ENCODE results near the gene DKKL1. TPM values are rescaled to one million over a fixed set of nuclear protein-coding genes. Genes with fewer than 3 reads are reported as not detected.

Gene DKKL1
- polyA plus RNA-seq, 2 of the 4 experiments (the other 2 are of a cell fraction), result 0.37 to 0.53 TPM

DNA sequence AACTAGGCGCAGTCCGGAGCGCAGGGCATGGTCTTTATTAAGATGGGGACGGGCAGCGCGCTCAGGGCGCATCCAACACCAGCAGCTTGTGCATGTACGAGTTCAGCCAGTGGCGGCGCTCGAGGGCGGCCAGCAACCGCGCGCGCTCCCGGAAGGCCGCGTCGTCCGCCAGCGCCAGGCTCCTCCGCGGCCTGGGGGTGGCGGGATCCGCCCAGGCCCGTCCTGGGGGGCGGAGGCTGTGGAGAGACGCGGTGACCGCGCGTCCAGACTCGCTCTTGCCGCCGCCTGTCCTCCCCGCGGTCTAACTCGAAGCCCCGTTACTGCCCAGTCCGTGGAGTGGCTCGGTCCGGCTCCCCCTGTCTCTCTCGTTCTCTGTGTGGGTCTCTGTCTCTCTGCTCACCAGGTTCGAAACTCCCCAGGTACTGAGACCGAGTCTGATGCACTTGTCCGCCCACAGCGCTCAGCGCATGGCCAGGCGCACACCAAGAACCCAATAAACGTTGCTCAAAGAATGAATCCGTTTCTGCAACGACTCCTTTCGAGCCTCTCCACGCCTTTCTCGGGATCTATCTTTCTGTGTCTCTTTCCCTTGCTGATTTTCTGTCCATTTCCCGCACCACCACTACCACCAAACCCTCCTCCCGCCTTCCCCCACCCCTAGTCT is 58.9 kb downstream of the DKKL1 start (continued):
- TF ChIP-seq HOXB13 (CRISPR knock-in tag; IDR thresholded peaks at IDR 0.05; ENCODE audit: low read depth) (no peak), CEBPB (IDR thresholded peaks at IDR 0.05) (no peak), FOXS1 (CRISPR knock-in tag; IDR thresholded peaks at IDR 0.05) (no peak), RNF2 (IDR thresholded peaks at IDR 0.05; ENCODE audit: borderline replicate concordance, low read depth) (no peak), CBX8 (IDR thresholded peaks at IDR 0.05) (no peak), FOSL2 (IDR thresholded peaks at IDR 0.05) (no peak), FOSL2 (CRISPR knock-in tag; IDR thresholded peaks at IDR 0.05) (no peak), NPAS2 (CRISPR knock-in tag; IDR thresholded peaks at IDR 0.05; ENCODE audit: borderline replicate concordance) (no peak), RARB (CRISPR knock-in tag; IDR thresholded peaks at IDR 0.05) (no peak), RFX5 (IDR thresholded peaks at IDR 0.05) (no peak), HOXB5 (CRISPR knock-in tag; IDR thresholded peaks at IDR 0.05) (no peak), RCOR1 (IDR thresholded peaks at IDR 0.05; ENCODE audit: low read depth, low read length) (no peak), CHD2 (IDR thresholded peaks at IDR 0.05; ENCODE audit: low read length, partially characterized antibody) (no peak), KDM5A (IDR thresholded peaks at IDR 0.05) (no peak), JUN (IDR thresholded peaks at IDR 0.05) (no peak), POLR2AphosphoS2 (conservative IDR thresholded peaks at IDR 0.05; ENCODE audit: low read length) (no peak), TFCP2L1 (CRISPR knock-in tag; IDR thresholded peaks at IDR 0.05) (no peak)
- TF ChIP-seq, protein P1, sequence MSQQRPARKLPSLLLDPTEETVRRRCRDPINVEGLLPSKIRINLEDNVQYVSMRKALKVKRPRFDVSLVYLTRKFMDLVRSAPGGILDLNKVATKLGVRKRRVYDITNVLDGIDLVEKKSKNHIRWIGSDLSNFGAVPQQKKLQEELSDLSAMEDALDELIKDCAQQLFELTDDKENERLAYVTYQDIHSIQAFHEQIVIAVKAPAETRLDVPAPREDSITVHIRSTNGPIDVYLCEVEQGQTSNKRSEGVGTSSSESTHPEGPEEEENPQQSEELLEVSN (IDR thresholded peaks at IDR 0.05; ENCODE audit: borderline replicate concordance, low read depth), result peak; percentile 92
- TF ChIP-seq, protein P2, sequence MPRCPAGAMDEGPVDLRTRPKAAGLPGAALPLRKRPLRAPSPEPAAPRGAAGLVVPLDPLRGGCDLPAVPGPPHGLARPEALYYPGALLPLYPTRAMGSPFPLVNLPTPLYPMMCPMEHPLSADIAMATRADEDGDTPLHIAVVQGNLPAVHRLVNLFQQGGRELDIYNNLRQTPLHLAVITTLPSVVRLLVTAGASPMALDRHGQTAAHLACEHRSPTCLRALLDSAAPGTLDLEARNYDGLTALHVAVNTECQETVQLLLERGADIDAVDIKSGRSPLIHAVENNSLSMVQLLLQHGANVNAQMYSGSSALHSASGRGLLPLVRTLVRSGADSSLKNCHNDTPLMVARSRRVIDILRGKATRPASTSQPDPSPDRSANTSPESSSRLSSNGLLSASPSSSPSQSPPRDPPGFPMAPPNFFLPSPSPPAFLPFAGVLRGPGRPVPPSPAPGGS (IDR thresholded peaks at IDR 0.05), result no peak
- TF ChIP-seq, protein P3, sequence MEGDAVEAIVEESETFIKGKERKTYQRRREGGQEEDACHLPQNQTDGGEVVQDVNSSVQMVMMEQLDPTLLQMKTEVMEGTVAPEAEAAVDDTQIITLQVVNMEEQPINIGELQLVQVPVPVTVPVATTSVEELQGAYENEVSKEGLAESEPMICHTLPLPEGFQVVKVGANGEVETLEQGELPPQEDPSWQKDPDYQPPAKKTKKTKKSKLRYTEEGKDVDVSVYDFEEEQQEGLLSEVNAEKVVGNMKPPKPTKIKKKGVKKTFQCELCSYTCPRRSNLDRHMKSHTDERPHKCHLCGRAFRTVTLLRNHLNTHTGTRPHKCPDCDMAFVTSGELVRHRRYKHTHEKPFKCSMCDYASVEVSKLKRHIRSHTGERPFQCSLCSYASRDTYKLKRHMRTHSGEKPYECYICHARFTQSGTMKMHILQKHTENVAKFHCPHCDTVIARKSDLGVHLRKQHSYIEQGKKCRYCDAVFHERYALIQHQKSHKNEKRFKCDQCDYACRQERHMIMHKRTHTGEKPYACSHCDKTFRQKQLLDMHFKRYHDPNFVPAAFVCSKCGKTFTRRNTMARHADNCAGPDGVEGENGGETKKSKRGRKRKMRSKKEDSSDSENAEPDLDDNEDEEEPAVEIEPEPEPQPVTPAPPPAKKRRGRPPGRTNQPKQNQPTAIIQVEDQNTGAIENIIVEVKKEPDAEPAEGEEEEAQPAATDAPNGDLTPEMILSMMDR (IDR thresholded peaks at IDR 0.05), result peak; percentile 61
- TF ChIP-seq, protein P4, sequence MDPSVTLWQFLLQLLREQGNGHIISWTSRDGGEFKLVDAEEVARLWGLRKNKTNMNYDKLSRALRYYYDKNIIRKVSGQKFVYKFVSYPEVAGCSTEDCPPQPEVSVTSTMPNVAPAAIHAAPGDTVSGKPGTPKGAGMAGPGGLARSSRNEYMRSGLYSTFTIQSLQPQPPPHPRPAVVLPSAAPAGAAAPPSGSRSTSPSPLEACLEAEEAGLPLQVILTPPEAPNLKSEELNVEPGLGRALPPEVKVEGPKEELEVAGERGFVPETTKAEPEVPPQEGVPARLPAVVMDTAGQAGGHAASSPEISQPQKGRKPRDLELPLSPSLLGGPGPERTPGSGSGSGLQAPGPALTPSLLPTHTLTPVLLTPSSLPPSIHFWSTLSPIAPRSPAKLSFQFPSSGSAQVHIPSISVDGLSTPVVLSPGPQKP (IDR thresholded peaks at IDR 0.05; ENCODE audit: low read depth, low read length), result no peak

DNA sequence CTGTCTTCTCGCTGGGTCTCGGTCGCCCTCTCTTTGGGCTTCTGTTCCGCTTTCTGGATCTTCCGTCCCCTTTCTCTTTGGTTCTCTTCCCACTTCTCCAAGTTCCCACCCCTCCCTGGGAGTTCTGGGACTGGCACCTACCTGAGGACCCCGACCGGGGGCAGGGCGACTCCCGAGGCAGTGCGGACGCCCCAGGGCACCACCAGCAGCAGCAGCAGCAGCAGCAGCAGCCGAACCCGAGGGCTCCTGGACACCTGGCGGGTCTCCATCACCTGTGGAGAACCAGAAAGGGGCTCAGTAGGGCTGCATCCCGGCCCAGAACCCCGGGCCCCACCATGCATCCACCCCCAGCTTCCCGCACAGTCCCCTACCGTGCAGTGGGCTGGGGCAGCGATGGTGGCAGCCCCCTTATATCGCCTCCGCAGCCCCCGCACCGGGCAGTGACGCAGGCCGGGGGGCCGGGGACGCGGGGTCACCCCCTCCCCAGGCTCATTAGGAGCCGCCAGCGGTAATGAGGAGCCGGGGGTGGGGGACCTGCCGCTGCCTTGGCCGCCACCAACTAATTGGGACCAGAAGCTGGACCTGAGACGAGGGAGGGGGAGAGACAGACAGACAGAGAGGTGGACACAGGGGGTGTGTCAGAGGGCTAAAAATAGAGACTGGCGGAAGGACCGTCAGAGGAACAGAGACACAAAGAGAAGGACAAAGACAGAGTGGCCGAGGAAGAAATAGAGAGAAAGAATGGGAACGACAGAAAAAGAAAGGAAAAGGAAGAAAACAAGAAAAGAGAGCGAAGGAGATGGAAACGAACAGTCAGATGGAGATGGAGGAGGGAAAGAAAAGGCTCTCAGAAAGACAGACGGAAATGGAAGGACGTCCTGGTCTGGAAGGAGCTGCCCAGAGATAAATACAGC is 59.7 kb downstream of the DKKL1 start, which contains the start of gene PTH2:
TSS of gene PTH2 (minus strand) at position 371 of the 914 bp plus-strand sequence. CDS start at position 269, 102 bp downstream.
- ChIA-PET POLR2A (no interaction called here), CTCF (interaction anchor here (0.9 to 13.8 kb wide), 7 partner anchors 8 to 197 kb away, joined by 3 to 141 read pairs (median 7); partner anchors contain the start of gene PIH1D1)
- ATAC-seq, result no peak
- 40% methylated on average over 25 of the region's 42 CpGs for WGBS (ENCODE audit: missing lambda C conversion rate)
- no peak for DNase-seq (ENCODE audit: low read depth in 1 of 2, low spot score in 1 of 2)
- H3K4me1 ChIP-seq, result peaks cover 34% of the 10 kb centered on the region
- FAIRE-seq, result no peak
- peak within 1 kb of the TSS; percentile 27 to 79; a peak in 5 of 6 replicates for H3K27ac ChIP-seq
- no peak for TF ChIP-seq CHD2 (IDR thresholded peaks at IDR 0.05; ENCODE audit: low read length, partially characterized antibody)
- TF ChIP-seq, protein P4 (IDR thresholded peaks at IDR 0.05; ENCODE audit: low read depth, low read length), result no peak
- TF ChIP-seq HOXB5 (CRISPR knock-in tag; IDR thresholded peaks at IDR 0.05), result no peak
- no peak for TF ChIP-seq GATA3 (IDR thresholded peaks at IDR 0.05; ENCODE audit: borderline replicate concordance)
- no peak for TF ChIP-seq HEYL (CRISPR knock-in tag; IDR thresholded peaks at IDR 0.05)
- TF ChIP-seq SREBF2 (IDR thresholded peaks at IDR 0.05), result no peak
- no peak for TF ChIP-seq ZSCAN20 (CRISPR knock-in tag; IDR thresholded peaks at IDR 0.05)
- TF ChIP-seq, protein P5, sequence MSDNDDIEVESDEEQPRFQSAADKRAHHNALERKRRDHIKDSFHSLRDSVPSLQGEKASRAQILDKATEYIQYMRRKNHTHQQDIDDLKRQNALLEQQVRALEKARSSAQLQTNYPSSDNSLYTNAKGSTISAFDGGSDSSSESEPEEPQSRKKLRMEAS (IDR thresholded peaks at IDR 0.05), result no peak
- no peak for TF ChIP-seq MYC (IDR thresholded peaks at IDR 0.05; ENCODE audit: borderline replicate concordance, low read length)
- no peaks in the 10 kb centered on the region for H3K9me3 ChIP-seq
- peak within 1 kb of the TSS; percentile 88 for H3K4me2 ChIP-seq
- H3K4me3 ChIP-seq, result peak within 1 kb of the TSS; percentile 38

All from A549 (cell line).